ENCODE measurements around the gene C8A. TPM values are rescaled to one million over a fixed set of nuclear protein-coding genes. Genes with fewer than 3 reads are reported as not detected.

Gene C8A
- total RNA-seq, 1 donor from 2014 or later, result not detected

- H3K36me3 Mint-ChIP-seq (ENCODE audit: unreplicated experiment), result peaks cover 4% of the 10 kb centered on the region
- H3K4me3 Mint-ChIP-seq (ENCODE audit: unreplicated experiment), result no peak overlapping the region
- H3K9me3 Mint-ChIP-seq (ENCODE audit: unreplicated experiment), result peaks cover 2% of the 10 kb centered on the region
- peaks cover 3% of the 10 kb centered on the region for H3K27me3 Mint-ChIP-seq (ENCODE audit: unreplicated experiment)
- no peak for DNase-seq
- TF ChIP-seq, protein P1, sequence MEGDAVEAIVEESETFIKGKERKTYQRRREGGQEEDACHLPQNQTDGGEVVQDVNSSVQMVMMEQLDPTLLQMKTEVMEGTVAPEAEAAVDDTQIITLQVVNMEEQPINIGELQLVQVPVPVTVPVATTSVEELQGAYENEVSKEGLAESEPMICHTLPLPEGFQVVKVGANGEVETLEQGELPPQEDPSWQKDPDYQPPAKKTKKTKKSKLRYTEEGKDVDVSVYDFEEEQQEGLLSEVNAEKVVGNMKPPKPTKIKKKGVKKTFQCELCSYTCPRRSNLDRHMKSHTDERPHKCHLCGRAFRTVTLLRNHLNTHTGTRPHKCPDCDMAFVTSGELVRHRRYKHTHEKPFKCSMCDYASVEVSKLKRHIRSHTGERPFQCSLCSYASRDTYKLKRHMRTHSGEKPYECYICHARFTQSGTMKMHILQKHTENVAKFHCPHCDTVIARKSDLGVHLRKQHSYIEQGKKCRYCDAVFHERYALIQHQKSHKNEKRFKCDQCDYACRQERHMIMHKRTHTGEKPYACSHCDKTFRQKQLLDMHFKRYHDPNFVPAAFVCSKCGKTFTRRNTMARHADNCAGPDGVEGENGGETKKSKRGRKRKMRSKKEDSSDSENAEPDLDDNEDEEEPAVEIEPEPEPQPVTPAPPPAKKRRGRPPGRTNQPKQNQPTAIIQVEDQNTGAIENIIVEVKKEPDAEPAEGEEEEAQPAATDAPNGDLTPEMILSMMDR (IDR thresholded peaks at IDR 0.05; ENCODE audit: partially characterized antibody, unreplicated experiment), result no peak
- H3K4me1 Mint-ChIP-seq (ENCODE audit: low read depth, unreplicated experiment), result no peaks in the 10 kb centered on the region
- H3K27ac Mint-ChIP-seq (ENCODE audit: unreplicated experiment), result no peak overlapping the region
Observed at GRCh38 chr1:56923201-56923600, 68.6 kb downstream of the C8A start.

DNA sequence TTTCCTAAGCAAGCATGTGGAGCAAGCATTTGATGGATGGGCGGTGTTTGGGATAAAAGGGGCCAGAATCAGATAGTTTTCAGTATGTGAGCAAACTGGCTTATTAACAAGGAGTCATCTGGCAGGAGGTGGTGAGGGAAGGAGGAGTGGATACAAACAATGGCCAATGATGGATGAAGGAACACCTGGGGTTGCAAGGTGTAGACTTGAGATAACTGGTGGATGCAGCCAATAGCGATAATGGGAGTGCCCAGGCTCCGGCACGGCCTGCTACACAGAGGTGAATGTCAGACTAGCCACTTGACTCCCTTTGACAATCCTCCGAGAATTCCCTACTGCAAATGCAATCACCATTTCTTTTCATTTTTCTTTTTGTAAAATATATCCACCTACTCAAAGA, 69.5 kb downstream of the C8A start:
- no peak overlapping the region for H3K27ac Mint-ChIP-seq (ENCODE audit: unreplicated experiment)
- H3K9me3 Mint-ChIP-seq (ENCODE audit: unreplicated experiment), result peaks cover 2% of the 10 kb centered on the region
- H3K27me3 Mint-ChIP-seq (ENCODE audit: unreplicated experiment), result peaks cover 3% of the 10 kb centered on the region
- peaks cover 10% of the 10 kb centered on the region for H3K36me3 Mint-ChIP-seq (ENCODE audit: unreplicated experiment)
- H3K4me1 Mint-ChIP-seq (ENCODE audit: low read depth, unreplicated experiment), result no peaks in the 10 kb centered on the region
- H3K4me3 Mint-ChIP-seq (ENCODE audit: unreplicated experiment), result no peak overlapping the region
- DNase-seq, result no peak
- TF ChIP-seq, protein P1 (IDR thresholded peaks at IDR 0.05; ENCODE audit: partially characterized antibody, unreplicated experiment), result no peak

DNA sequence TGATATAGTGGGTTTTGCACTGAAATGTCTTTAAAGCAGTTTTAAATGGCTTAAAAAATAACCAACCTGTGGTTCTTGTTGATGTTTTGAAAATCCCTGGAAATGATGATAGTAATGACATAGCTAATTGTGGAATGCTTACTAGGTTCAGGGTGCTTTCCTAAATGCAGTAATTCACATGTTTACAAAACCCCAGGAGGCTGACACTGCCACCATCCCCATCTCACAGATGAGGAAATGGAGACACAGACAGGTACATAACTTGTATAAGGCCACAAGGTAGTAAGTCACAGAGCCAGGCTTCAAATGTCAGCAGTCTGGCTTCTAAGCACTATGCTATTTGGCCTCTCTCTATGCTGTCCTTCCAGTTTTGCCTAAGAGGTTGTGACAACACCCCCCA, 70.6 kb downstream of the C8A start:
- Mint-ChIP-seq H3K4me1 (ENCODE audit: low read depth, unreplicated experiment) (no peaks in the 10 kb centered on the region), H3K27ac (ENCODE audit: unreplicated experiment) (no peak overlapping the region), H3K4me3 (ENCODE audit: unreplicated experiment) (no peak overlapping the region), H3K27me3 (ENCODE audit: unreplicated experiment) (peaks cover 6% of the 10 kb centered on the region), H3K9me3 (ENCODE audit: unreplicated experiment) (peaks cover 4% of the 10 kb centered on the region), H3K36me3 (ENCODE audit: unreplicated experiment) (peaks cover 15% of the 10 kb centered on the region)
- TF ChIP-seq, protein P1 (IDR thresholded peaks at IDR 0.05; ENCODE audit: partially characterized antibody, unreplicated experiment), result no peak
- no peak for DNase-seq

DNA sequence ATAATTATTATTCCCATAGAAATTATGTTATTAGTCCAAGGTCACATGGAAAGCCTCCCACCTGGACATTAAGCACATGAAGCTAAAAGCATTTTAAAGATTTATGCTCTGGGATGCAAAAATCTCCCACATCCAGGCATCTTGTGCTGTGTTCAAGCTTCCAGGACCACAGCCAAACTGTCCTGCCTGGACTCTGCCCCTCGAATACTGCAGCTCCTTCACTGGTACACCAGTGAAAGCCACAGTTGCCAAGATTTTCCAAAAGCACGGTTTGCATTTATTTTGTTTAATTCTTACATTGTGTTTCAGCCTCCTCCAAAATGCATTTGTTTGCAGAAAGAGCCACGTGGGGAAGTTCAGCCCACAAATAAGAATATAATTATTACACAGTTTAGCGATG, 72.6 kb downstream of the C8A start:
- Mint-ChIP-seq H3K9me3 (ENCODE audit: unreplicated experiment) (peaks cover 4% of the 10 kb centered on the region), H3K27ac (ENCODE audit: unreplicated experiment) (no peak overlapping the region), H3K36me3 (ENCODE audit: unreplicated experiment) (peaks cover 15% of the 10 kb centered on the region), H3K4me3 (ENCODE audit: unreplicated experiment) (no peak overlapping the region), H3K4me1 (ENCODE audit: low read depth, unreplicated experiment) (no peaks in the 10 kb centered on the region), H3K27me3 (ENCODE audit: unreplicated experiment) (peaks cover 5% of the 10 kb centered on the region)
- DNase-seq, result no peak
- TF ChIP-seq, protein P1 (IDR thresholded peaks at IDR 0.05; ENCODE audit: partially characterized antibody, unreplicated experiment), result no peak

DNA sequence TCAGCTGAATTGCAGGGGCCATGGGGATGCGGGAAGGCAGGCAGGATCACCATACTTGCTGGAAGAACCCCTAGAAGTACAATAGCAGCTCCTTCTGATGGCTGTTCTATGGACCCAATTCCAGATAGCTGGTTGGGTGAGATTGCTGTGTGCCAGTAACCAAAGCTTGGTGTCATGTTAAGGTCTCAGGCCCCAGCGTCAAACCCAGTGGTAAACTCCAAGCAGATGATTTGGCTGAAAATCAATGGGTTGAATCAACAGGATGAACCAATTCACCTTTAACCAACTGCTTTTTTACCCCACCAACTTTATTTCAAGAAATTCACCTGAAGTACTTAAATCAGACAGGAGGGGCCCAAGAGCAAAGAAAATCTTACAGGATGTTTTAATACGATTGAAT, 73.4 kb downstream of the C8A start:
- Mint-ChIP-seq H3K27ac (ENCODE audit: unreplicated experiment) (no peak overlapping the region), H3K36me3 (ENCODE audit: unreplicated experiment) (peaks cover 15% of the 10 kb centered on the region), H3K9me3 (ENCODE audit: unreplicated experiment) (peaks cover 3% of the 10 kb centered on the region), H3K4me1 (ENCODE audit: low read depth, unreplicated experiment) (peaks cover 4% of the 10 kb centered on the region), H3K27me3 (ENCODE audit: unreplicated experiment) (peaks cover 5% of the 10 kb centered on the region), H3K4me3 (ENCODE audit: unreplicated experiment) (no peak overlapping the region)
- TF ChIP-seq, protein P1 (IDR thresholded peaks at IDR 0.05; ENCODE audit: partially characterized antibody, unreplicated experiment), result no peak
- no peak for DNase-seq

All from glutamatergic neuron (in vitro differentiated cells).